OCI-LY3 (cell line): ENCODE results near the gene CCR3.

Experiments
- H2AFZ ChIP-seq: fragments of 200-600, 300-600 bp; shearing (Covaris generic); 2 replicates; pipeline ENCODE4 v1.6.0; 2014; ENCODE audit warnings: antibody characterized with exemption, low read depth, low read length
- H3K27ac ChIP-seq: fragments of 200-600, 300-600 bp; sonication (generic); 2 replicates; pipeline ENCODE4 v1.5.1; 2014; ENCODE audit warnings: mild to moderate bottlenecking, low read length, moderate library complexity, mixed read lengths
- H3K27me3 ChIP-seq: fragments of 200-600, 300-600 bp; sonication (generic); 2 replicates; pipeline ENCODE4 v1.6.1; 2014; ENCODE audit warnings: low read depth, low read length, mixed read lengths
- H3K36me3 ChIP-seq: fragments of 200-600, 300-600 bp; sonication (generic); replicated peaks from 2 replicates; pipeline ENCODE3; 2014; ENCODE audit warnings: low read depth, low read length, mixed read lengths
- H3K4me1 ChIP-seq: fragments of 300-600, 200-600 bp; sonication (generic); 2 replicates; pipeline ENCODE4 v1.6.1; 2014; ENCODE audit warnings: low read length, mixed read lengths
- H3K4me2 ChIP-seq: fragments of 200-600, 300-600 bp; sonication (generic); 2 replicates; pipeline ENCODE4 v1.6.1; 2014; ENCODE audit warnings: low read length, mixed read lengths
- H3K4me3 ChIP-seq: fragments of 300-600, 200-600 bp; sonication (generic); 2 replicates; pipeline ENCODE4 v1.5.1; 2014; ENCODE audit warnings: antibody characterized with exemption, mild to moderate bottlenecking, low read length, moderate library complexity
- H3K79me2 ChIP-seq: fragments of 300-600, 200-600 bp; shearing (Covaris generic); 2 replicates; pipeline ENCODE4 v1.6.1; 2014; ENCODE audit warnings: mild to moderate bottlenecking, low read length, mixed read lengths
- H3K9ac ChIP-seq: fragments of 300-600, 200-600 bp; shearing (Covaris generic); 2 replicates; pipeline ENCODE4 v1.6.0; 2014; ENCODE audit warnings: mild to moderate bottlenecking, low read length, moderate library complexity
- H3K9me3 ChIP-seq: fragments of 200-600, 300-600 bp; shearing (Covaris generic); 2 replicates; pipeline ENCODE4 v1.6.1; 2014; ENCODE audit warnings: low read length, mixed read lengths; ENCODE audit not compliant: insufficient read depth
- H4K20me1 ChIP-seq: fragments of 200-600, 300-600 bp; sonication (generic); 2 replicates; pipeline ENCODE4 v1.6.1; 2016; ENCODE audit warnings: low read length, mixed read lengths; ENCODE audit not compliant: insufficient read depth
- CTCF ChIP-seq: fragments of 200-600, 300-600 bp; sonication (generic); IDR thresholded peaks from 2 replicates; pipeline ENCODE4 v1.5.1; 2014; ENCODE audit warnings: antibody characterized with exemption, low read length, low read depth
- EZH2phosphoT487 ChIP-seq: fragments of 200-600 bp; shearing (Covaris generic); IDR thresholded peaks from 2 replicates; pipeline ENCODE4 v1.6.1; 2018; ENCODE audit warnings: antibody characterized with exemption, mixed run types, low read depth

Gene CCR3

GRCh38 chr3:46212101-46212500 lies 30.2 kb upstream of the CCR3 start:
- H3K27ac ChIP-seq = no peak overlapping the region
- H3K9me3 ChIP-seq = no peaks in the 10 kb centered on the region
- H3K9ac ChIP-seq = no peak overlapping the region
- peaks cover 41% of the 10 kb centered on the region for H3K4me1 ChIP-seq
- TF ChIP-seq CTCF = no peak
- TF ChIP-seq EZH2phosphoT487 = no peak
- no peaks in the 10 kb centered on the region for H3K36me3 ChIP-seq
- H3K27me3 ChIP-seq = peaks cover 45% of the 10 kb centered on the region
- no peaks in the 10 kb centered on the region for H4K20me1 ChIP-seq
- no peaks in the 10 kb centered on the region for H3K79me2 ChIP-seq
- no peak overlapping the region for H2AFZ ChIP-seq
- H3K4me2 ChIP-seq = no peak overlapping the region
- H3K4me3 ChIP-seq = no peak overlapping the region

- TF ChIP-seq CTCF (no peak), EZH2phosphoT487 (0 out of 2 replicates have a peak, but pooled peaks have one; percentile 1)
- H3K36me3 ChIP-seq = no peaks in the 10 kb centered on the region
- H3K79me2 ChIP-seq = no peaks in the 10 kb centered on the region
- no peaks in the 10 kb centered on the region for H3K9me3 ChIP-seq
- peaks cover 32% of the 10 kb centered on the region for H3K4me1 ChIP-seq
- H3K4me3 ChIP-seq = no peak overlapping the region
- no peak overlapping the region for H3K27ac ChIP-seq
- H3K9ac ChIP-seq = no peak overlapping the region
- no peak overlapping the region for H2AFZ ChIP-seq
- H3K27me3 ChIP-seq = peaks cover 45% of the 10 kb centered on the region
- no peaks in the 10 kb centered on the region for H4K20me1 ChIP-seq
- H3K4me2 ChIP-seq = no peak overlapping the region
Measured at GRCh38 chr3:46213201-46213600, 29.1 kb upstream of the CCR3 start.

GRCh38 chr3:46214751-46215352 lies 27.4 kb upstream of the CCR3 start:
- Histone ChIP-seq H3K4me1 (peaks cover 27% of the 10 kb centered on the region), H3K9me3 (no peaks in the 10 kb centered on the region), H4K20me1 (no peaks in the 10 kb centered on the region), H3K4me3 (no peak overlapping the region), H2AFZ (no peak overlapping the region), H3K9ac (no peak overlapping the region), H3K27me3 (peaks cover 45% of the 10 kb centered on the region), H3K79me2 (no peaks in the 10 kb centered on the region), H3K27ac (no peak overlapping the region), H3K36me3 (no peaks in the 10 kb centered on the region), H3K4me2 (no peak overlapping the region)
- TF ChIP-seq EZH2phosphoT487 (no peak), CTCF (peak; percentile 92)

- no peaks in the 10 kb centered on the region for H3K79me2 ChIP-seq
- no peak overlapping the region for H3K4me2 ChIP-seq
- H3K27me3 ChIP-seq = peaks cover 48% of the 10 kb centered on the region
- H3K9ac ChIP-seq = no peak overlapping the region
- H3K36me3 ChIP-seq = no peaks in the 10 kb centered on the region
- peaks cover 28% of the 10 kb centered on the region for H3K4me1 ChIP-seq
- H2AFZ ChIP-seq = no peak overlapping the region
- no peak overlapping the region for H3K4me3 ChIP-seq
- no peaks in the 10 kb centered on the region for H4K20me1 ChIP-seq
- no peak for TF ChIP-seq CTCF
- no peak for TF ChIP-seq EZH2phosphoT487
- no peak overlapping the region for H3K27ac ChIP-seq
- H3K9me3 ChIP-seq = no peaks in the 10 kb centered on the region
Measured at GRCh38 chr3:46215810-46216414, 26.3 kb upstream of the CCR3 start.
